Cardiac ventricle fibroblast (primary cell): Measurements from ENCODE around the gene CRISPLD2. TPM values are rescaled to one million over a fixed set of nuclear protein-coding genes. Genes with fewer than 3 reads are reported as not detected.

ENCODE experiments used
- total RNA-seq: library from RNA; depleted of rRNA; stranded (reverse); fragments of >200 nt; gene quantifications from 2 replicates; pipeline ENCODE4 v1.2.3, GENCODE V29; 2015

CRISPLD2 gene, protein sequence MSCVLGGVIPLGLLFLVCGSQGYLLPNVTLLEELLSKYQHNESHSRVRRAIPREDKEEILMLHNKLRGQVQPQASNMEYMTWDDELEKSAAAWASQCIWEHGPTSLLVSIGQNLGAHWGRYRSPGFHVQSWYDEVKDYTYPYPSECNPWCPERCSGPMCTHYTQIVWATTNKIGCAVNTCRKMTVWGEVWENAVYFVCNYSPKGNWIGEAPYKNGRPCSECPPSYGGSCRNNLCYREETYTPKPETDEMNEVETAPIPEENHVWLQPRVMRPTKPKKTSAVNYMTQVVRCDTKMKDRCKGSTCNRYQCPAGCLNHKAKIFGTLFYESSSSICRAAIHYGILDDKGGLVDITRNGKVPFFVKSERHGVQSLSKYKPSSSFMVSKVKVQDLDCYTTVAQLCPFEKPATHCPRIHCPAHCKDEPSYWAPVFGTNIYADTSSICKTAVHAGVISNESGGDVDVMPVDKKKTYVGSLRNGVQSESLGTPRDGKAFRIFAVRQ
- total RNA-seq, result 5.8 and 10.7 TPM in 2 replicates

DNA sequence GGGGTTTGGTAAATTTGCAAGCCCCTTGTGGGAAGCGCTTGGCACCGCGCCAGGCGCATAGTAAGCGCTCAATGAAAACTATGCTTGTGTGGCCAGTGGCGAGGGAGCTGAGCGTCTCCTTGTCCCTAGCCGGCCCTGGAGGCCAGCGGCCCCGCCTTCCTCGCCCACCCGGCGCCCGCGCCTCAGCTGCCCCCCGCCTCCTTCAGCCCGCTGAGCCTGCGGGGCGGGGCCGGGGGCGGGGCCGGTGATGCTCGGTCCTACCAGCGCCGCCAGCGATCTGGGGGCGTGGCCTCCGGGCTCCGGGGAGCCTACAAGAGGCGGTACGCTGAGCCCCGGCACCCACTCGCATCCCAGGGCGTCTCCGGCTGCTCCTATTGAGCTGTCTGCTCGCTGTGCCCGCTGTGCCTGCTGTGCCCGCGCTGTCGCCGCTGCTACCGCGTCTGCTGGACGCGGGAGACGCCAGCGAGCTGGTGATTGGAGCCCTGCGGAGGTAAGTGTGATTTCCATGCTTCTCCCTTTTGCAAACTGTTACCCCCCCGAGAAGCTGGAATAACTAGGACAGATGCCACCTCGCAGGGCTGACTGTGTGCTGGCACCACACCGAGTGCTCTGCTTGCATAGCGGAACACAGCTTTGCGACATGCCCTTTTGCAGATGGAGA lies at the start of gene CRISPLD2:
Gene CRISPLD2 (plus strand): TSS at position 342 of the 661 bp plus-strand sequence. CDS start 18,511 bp downstream, outside the sequence.

Other genes starting within 250 kb of the CRISPLD2 start
- gene COTL1, start 201.9 kb upstream of the CRISPLD2 start, total RNA-seq, result 199 and 226 TPM in 2 replicates
- gene KLHL36, start 171.5 kb upstream of the CRISPLD2 start, total RNA-seq, result 37.9 and 42.3 TPM in 2 replicates
- 34.4 and 38.8 TPM in 2 replicates for gene USP10, start 120.0 kb upstream of the CRISPLD2 start, total RNA-seq
- 50.4 and 59.2 TPM in 2 replicates for gene ZDHHC7, start 191.6 kb downstream of the CRISPLD2 start, total RNA-seq
- 6.4 and 12.1 TPM in 2 replicates for gene KIAA0513, start 207.8 kb downstream of the CRISPLD2 start, total RNA-seq